ENCODE measurements around the gene TBL1X.
A peak's percentile ranks its signal among the peaks of the same experiment; 100 is the strongest.

TBL1X gene

GRCh38 chrX:9593756-9594155, 128.9 kb downstream of the TBL1X start:
- TF ChIP-seq CTCF (conservative IDR thresholded peaks at IDR 0.05; ENCODE audit: low read length), result no peak
- DNase-seq (ENCODE audit: low read depth), result no peak
- no peak overlapping the region for H3K4me3 ChIP-seq (ENCODE audit: low read length)

GRCh38 chrX:9595174-9595573, 130.3 kb downstream of the TBL1X start:
- H3K4me3 ChIP-seq (ENCODE audit: low read length), result no peak overlapping the region
- no peak for TF ChIP-seq CTCF (conservative IDR thresholded peaks at IDR 0.05; ENCODE audit: low read length)
- peak; percentile 74 for DNase-seq (ENCODE audit: low read depth)

DNA sequence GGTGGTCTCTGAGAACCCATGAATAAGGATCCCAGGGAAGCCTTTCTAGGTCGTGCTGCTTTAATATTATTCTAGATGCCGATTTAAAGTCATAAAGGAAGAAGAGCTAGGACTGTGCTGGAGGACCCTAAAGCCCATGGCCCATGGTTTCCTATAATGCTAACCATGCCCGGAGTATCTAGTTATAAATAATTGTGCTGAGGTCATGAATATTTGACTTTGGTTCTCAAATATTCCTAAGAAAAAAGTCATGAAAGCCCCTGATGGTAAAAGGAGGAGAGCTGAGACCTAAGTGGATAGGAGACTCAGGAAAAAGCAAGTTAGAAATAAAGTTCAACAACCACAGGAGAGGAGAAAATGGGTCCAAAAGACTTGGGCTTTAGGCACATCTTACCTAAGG, 132.0 kb downstream of the TBL1X start:
- TF ChIP-seq CTCF (conservative IDR thresholded peaks at IDR 0.05; ENCODE audit: low read length), result no peak
- H3K4me3 ChIP-seq (ENCODE audit: low read length), result no peak overlapping the region
- no peak for DNase-seq (ENCODE audit: low read depth)

- no peak for TF ChIP-seq CTCF (conservative IDR thresholded peaks at IDR 0.05; ENCODE audit: low read length)
- H3K4me3 ChIP-seq (ENCODE audit: low read length), result no peak overlapping the region
- DNase-seq (ENCODE audit: low read depth), result peak; percentile 63
Measured at GRCh38 chrX:9597361-9598035, 132.6 kb downstream of the TBL1X start.

- no peak for DNase-seq (ENCODE audit: low read depth)
- H3K4me3 ChIP-seq (ENCODE audit: low read length), result no peak overlapping the region
- no peak for TF ChIP-seq CTCF (conservative IDR thresholded peaks at IDR 0.05; ENCODE audit: low read length)
Measured at GRCh38 chrX:9598344-9598743, 133.5 kb downstream of the TBL1X start.

- no peak overlapping the region for H3K4me3 ChIP-seq (ENCODE audit: low read length)
- no peak for TF ChIP-seq CTCF (conservative IDR thresholded peaks at IDR 0.05; ENCODE audit: low read length)
- DNase-seq (ENCODE audit: low read depth), result peak; percentile 59
Measured at GRCh38 chrX:9604111-9604907, 139.5 kb downstream of the TBL1X start.

DNA sequence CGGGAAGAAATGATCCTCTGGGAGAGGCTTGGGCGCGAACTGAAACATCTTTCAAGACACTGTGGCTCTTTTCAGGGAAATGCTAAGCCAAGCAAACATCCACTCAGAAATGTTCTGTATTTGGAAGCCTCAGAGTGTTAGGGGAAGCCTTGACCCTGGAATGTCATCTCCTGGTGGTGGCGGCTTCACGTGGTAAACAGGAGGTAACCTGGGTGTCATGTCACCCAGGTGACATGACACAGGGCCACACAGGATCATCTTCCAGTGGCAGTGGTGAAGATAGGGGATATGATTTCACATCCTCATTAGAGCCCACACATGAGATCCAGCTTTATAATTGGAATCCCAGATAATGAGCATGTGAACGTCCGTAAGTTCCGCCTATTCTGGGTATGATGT, 140.0 kb downstream of the TBL1X start:
- no peak for TF ChIP-seq CTCF (conservative IDR thresholded peaks at IDR 0.05; ENCODE audit: low read length)
- DNase-seq (ENCODE audit: low read depth), result no peak
- no peak overlapping the region for H3K4me3 ChIP-seq (ENCODE audit: low read length)
